RPMI8226 (cell line): ENCODE measurements around the gene ZNF414.

Experiments
- DNase-seq: peaks from one replicate; pipeline ENCODE4 v3.0.0-alpha.2; 2015

ZNF414 gene

DNA sequence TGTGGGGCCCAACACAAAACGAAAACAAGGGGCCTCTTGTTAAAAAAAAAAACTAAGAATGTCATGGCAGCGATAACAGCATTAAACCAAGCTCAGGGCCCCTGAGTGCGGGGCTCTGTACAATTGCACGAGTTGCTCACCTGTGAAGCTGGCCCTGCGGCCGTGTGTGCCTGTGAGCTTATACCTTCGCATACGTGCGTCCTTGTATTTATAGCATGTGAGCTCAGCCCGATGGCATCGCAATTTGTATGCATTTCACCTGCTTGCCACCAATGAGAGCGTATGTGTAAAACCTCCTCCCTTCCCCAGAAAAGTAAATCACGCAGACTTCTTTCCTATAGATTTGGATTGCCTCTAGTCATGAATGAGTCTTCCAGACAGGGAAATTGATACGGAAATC lies 52.1 kb downstream of the ZNF414 start:
- DNase-seq: no peak

DNA sequence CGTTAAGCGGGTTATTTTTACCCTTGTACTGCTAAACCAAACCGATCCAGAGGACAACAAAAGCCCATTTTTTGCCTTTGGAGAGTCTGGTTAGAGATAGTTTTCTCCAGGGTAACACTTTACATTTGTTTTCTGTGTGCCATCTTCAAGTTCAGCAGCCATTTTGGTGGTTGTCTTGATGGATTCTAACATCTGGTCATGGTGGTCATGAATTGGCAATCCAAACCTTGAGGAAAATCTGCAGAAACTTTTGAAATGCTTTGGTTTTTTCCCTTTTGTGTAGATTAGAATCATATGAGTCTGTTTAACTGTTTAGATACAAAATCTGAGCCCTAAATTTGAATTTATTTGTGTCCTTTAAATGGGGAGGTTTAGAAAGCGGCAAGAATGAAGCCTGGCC lies 52.6 kb downstream of the ZNF414 start:
- no peak for DNase-seq

DNA sequence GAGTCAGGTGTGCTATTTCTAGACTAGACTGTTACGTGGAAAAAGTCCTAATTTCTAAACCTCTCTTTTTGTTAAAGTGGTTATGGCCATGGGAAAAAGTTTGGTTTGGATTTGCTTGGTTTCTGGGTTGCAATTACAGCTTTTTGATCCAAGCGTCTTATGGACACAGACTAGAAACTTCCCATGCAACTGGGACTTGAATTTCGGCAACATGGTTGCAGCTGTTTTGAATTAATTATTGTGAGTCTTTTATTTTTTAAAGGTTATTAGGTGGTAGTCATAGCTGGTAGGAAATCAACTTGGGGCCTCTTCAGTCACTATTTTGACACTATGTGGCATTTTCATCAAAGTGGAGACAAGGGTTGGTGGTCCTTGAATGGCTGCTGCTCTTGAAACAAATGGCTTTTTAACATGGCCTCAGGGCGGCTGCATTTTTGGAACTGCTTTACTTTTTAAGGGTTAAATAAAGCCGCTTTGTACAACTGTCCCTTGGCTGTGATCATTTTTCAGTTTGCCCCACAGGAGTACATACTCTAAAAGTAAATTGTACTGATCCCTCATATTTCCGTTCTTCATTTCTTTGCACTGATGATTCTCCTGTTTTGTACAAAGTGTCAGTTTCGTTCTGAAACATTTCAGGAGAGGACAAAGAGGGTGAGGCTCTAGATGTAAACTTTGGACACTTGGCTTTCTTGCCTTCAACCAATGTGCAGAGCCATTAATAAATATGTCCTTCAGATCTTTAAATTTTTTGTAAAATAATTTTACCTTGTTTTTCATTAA lies 53.3 kb downstream of the ZNF414 start:
- no peak for DNase-seq
